Left lung (tissue), 10 donors: ENCODE results near the gene MED13. TPM values are rescaled to one million over a fixed set of nuclear protein-coding genes. Genes with fewer than 3 reads are reported as not detected.

Source experiments
- ATAC-seq: fragments of 200-7000 bp; cut with Tn5 transposase; one replicate; pipeline ENCODE4 v1.9.1; 2020; ENCODE audit warnings: moderate library complexity
- DNase-seq, 4 donors: peaks; one replicate each; pipeline ENCODE4 v3.0.0-alpha.2; 2013 to 2020
- H3K27ac ChIP-seq, 2 donors: fragments of 200-600 bp; sonication (generic) in 1 of 2; one replicate each; pipeline versions ENCODE4 v1.5.0 to v1.8.0; 2020 to 2021
- H3K27me3 ChIP-seq, 2 donors: fragments of 200-600 bp; sonication (generic) in 1 of 2; one replicate each; pipeline versions ENCODE4 v1.5.0 to v1.8.0; 2020 to 2021
- H3K36me3 ChIP-seq, 2 donors: fragments of 200-600 bp; sonication (generic) in 1 of 2; one replicate each; pipeline versions ENCODE4 v1.5.0 to v1.8.0; 2020 to 2021
- H3K4me1 ChIP-seq, 2 donors: fragments of 200-600 bp; one replicate each; pipeline ENCODE4 v1.8.0; 2021
- H3K4me3 ChIP-seq, 2 donors: fragments of 200-600 bp; sonication (generic) in 1 of 2; one replicate each; pipeline versions ENCODE4 v1.5.0 to v1.8.0; 2020 to 2021; ENCODE audit warnings: mild to moderate bottlenecking in 1 of 2
- H3K9me3 ChIP-seq, 2 donors: fragments of 200-600 bp; sonication (generic) in 1 of 2; one replicate each; pipeline versions ENCODE4 v1.5.0 to v1.8.0; 2020 to 2021
- intact Hi-C, 2 donors: fragments of 100-400 bp; cut with DNase I; formaldehyde crosslinking; loops; one replicate each; pipeline versions ENCODE4 v1.11.2 to v1.14.2; 2022
- polyA plus RNA-seq, 6 donors: library from polyadenylated mRNA; unstranded; fragments of 120-200 nt; gene quantifications; one replicate each; pipeline ENCODE4 v1.2.1, GENCODE V29; 2013; ENCODE audit not compliant: insufficient read length in 6 of 6
- total RNA-seq, 2 donors: library from RNA; stranded (reverse); fragmentation: NEBNext Ultra II Directional; extraction: Animal tissue kit (Norgen Biotek cat#: 25700); gene quantifications; one replicate each; pipeline ENCODE4 v1.2.1, GENCODE V29; 2021
- TF ChIP-seq, protein P1 (sequence below), 2 donors: fragments of 200-600 bp; sonication (generic) in 1 of 2; IDR thresholded peaks; one replicate each; pipeline versions ENCODE4 v1.5.0 to v1.8.0; 2021; ENCODE audit warnings: antibody characterized with exemption in 2 of 2
- donor health status: DM: no; HTN: yes; CAD: no.
- donor health status: DM: no; HTN: no; CAD: no.

The MED13 gene
- total and polyA plus RNA-seq, 8 donors: 51.1 to 65.1 (median 53.5) TPM

DNA sequence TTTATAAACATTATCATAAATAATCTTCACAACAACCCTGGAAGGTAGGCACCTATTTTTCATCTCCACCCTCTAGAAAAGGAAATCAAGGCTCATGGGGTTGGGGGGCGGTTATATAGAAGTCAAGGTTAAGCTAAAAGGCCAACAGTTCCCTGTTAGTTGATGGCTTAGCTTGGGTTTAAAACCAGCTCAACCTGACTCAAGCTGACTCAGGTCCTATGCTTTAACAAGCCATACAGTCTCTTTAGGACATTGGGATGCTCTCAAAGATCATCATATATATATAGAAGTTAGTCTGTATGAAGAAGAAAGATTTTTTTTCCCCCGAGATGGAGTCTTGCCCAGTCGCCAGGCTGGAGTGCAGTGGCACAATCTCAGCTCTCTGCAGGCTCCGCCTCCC is 44.8 kb upstream of the MED13 start:
- intact Hi-C loops: no loop called here
- ATAC-seq (no peak), DNase-seq (no peak)
- H3K4me3 ChIP-seq: no peak overlapping the region
- no peaks in the 10 kb centered on the region for H3K4me1 ChIP-seq
- H3K27me3 ChIP-seq: no peaks in the 10 kb centered on the region
- H3K27ac ChIP-seq: no peak overlapping the region
- TF ChIP-seq, protein P1, sequence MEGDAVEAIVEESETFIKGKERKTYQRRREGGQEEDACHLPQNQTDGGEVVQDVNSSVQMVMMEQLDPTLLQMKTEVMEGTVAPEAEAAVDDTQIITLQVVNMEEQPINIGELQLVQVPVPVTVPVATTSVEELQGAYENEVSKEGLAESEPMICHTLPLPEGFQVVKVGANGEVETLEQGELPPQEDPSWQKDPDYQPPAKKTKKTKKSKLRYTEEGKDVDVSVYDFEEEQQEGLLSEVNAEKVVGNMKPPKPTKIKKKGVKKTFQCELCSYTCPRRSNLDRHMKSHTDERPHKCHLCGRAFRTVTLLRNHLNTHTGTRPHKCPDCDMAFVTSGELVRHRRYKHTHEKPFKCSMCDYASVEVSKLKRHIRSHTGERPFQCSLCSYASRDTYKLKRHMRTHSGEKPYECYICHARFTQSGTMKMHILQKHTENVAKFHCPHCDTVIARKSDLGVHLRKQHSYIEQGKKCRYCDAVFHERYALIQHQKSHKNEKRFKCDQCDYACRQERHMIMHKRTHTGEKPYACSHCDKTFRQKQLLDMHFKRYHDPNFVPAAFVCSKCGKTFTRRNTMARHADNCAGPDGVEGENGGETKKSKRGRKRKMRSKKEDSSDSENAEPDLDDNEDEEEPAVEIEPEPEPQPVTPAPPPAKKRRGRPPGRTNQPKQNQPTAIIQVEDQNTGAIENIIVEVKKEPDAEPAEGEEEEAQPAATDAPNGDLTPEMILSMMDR (IDR thresholded peaks at IDR 0.05): no peak
- H3K36me3 ChIP-seq: no peaks in the 10 kb centered on the region
- no peaks in the 10 kb centered on the region for H3K9me3 ChIP-seq

DNA sequence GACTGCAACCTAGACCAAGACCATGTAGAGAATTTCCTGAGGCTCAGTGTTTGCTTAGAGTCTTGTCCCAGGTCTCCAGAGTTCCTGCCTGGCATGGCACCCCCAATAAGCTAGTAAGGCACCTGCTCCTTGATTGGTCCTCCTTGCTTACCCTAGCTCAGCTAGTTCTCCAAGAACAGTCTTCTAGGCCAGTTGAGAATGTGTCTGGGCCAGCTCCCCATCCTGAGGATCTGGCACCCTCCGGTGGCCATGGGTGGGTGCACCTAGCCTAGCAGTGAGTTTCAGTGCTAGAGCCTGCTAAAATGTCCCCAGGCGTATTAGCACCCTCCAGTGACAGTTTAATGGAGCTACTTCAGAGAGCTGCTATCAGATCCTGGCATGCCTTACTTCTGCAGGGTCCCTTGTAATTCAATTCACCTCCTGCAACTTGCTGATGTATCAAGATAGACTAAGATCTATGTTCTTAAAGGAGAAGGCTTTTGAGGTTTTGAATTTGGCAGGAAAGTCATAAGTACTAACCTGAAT is 44.4 kb upstream of the MED13 start:
- no peaks in the 10 kb centered on the region for H3K36me3 ChIP-seq
- intact Hi-C loops: no loop called here
- H3K4me3 ChIP-seq: no peak overlapping the region
- TF ChIP-seq, protein P1 (IDR thresholded peaks at IDR 0.05): peak in 1 of 2 donors; percentile 43
- ATAC-seq (peak; percentile 100), DNase-seq (peak in 3 of 4 donors; percentile 8 to 56 (median 52))
- H3K9me3 ChIP-seq: no peaks in the 10 kb centered on the region
- no peaks in the 10 kb centered on the region for H3K4me1 ChIP-seq
- H3K27me3 ChIP-seq: no peaks in the 10 kb centered on the region
- no peak overlapping the region for H3K27ac ChIP-seq

DNA sequence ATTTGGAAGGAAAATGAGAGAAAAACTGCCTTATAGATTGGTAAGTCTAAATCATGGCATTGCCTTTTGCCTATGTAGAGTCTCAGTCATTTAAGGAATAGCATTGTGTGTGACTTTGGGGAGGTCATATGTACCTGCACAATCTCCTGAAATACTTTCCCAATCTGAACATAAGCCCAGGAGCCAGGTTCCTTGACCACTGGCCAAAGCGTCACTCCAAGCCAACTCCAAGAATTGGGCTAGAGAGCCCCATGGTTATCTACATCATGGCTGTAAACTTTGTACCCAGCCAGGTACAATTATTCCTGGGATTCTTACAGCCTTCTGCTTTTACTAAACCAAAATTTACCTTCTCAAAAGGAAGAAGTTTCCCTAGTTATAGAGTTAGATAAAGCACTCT is 40.8 kb upstream of the MED13 start:
- DNase-seq (no peak), ATAC-seq (no peak)
- Histone ChIP-seq H3K4me1 (no peaks in the 10 kb centered on the region), H3K9me3 (no peaks in the 10 kb centered on the region), H3K36me3 (no peaks in the 10 kb centered on the region), H3K27ac (no peak overlapping the region), H3K27me3 (no peaks in the 10 kb centered on the region), H3K4me3 (no peak overlapping the region)
- TF ChIP-seq, protein P1 (IDR thresholded peaks at IDR 0.05): no peak
- intact Hi-C loops: no loop called here

DNA sequence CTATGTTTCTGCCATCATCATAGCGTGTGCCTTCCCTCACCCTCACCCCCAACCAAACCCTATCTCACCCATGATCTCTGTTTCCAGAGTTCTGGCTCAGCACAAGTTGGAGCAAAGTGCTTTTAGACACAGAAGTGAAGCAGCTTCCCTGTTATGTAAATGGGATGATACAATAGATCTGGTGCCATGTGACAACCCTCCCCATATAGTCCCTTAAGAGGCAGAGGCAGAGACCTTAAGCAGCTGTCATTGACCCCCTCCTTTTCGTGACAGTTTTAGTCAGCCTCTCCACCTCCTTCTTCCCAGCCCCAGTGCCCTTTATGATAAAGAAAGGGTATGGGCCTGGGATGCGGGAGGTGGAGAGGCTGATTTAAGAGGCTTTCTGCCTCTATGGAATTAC is 40.3 kb upstream of the MED13 start:
- intact Hi-C loops: no loop called here
- Histone ChIP-seq H3K36me3 (no peaks in the 10 kb centered on the region), H3K4me1 (no peaks in the 10 kb centered on the region), H3K9me3 (no peaks in the 10 kb centered on the region), H3K27me3 (no peaks in the 10 kb centered on the region), H3K27ac (no peak overlapping the region), H3K4me3 (no peak overlapping the region)
- ATAC-seq (no peak), DNase-seq (no peak)
- TF ChIP-seq, protein P1 (IDR thresholded peaks at IDR 0.05): no peak

DNA sequence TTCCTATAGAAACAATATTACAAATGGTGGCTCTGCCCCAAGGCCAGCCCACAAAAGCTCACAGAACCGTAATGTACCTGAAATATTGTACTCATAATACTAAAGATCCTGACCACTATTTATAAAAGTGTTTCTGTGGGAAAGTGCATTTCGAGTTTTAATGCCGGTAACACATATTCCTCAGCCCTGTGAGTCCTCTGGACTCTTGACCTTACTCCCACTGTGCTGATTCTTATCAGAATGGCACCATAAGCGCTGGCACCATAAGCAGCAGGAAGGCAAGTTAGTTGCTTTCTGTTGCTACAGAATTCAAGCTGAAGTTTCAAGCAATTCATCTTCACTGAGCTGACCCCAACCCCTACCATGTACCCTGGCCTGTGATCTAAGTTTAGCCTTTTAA is 36.4 kb upstream of the MED13 start:
- intact Hi-C loops: no loop called here
- H3K4me1 ChIP-seq: no peaks in the 10 kb centered on the region
- ATAC-seq: no peak
- H3K36me3 ChIP-seq: no peaks in the 10 kb centered on the region
- no peaks in the 10 kb centered on the region for H3K27me3 ChIP-seq
- no peak for DNase-seq
- H3K4me3 ChIP-seq: no peak overlapping the region
- no peaks in the 10 kb centered on the region for H3K9me3 ChIP-seq
- TF ChIP-seq, protein P1 (IDR thresholded peaks at IDR 0.05): no peak
- no peak overlapping the region for H3K27ac ChIP-seq
